ENCODE results near the gene TUBB4B.
A peak's percentile ranks its signal among the peaks of the same experiment; 100 is the strongest.

The TUBB4B gene

GRCh38 chr9:137240841-137241489, at the start of gene TUBB4B:
Gene TUBB4B, plus strand, starts transcription at chr9:137241287. Its CDS starts 74 bp downstream, at chr9:137241361.
- DNase-seq (ENCODE audit: low spot score): peak; percentile 99

GRCh38 chr9:137191691-137192447, 49.2 kb upstream of the TUBB4B start:
- no peak for DNase-seq (ENCODE audit: low spot score)

- DNase-seq (ENCODE audit: low spot score): no peak
Observed at GRCh38 chr9:137192448-137192780, 48.7 kb upstream of the TUBB4B start.

GRCh38 chr9:137192859-137193258, 48.2 kb upstream of the TUBB4B start:
- DNase-seq (ENCODE audit: low spot score): no peak

GRCh38 chr9:137193771-137194170, 47.3 kb upstream of the TUBB4B start:
- no peak for DNase-seq (ENCODE audit: low spot score)

GRCh38 chr9:137194388-137194787, 46.7 kb upstream of the TUBB4B start:
- no peak for DNase-seq (ENCODE audit: low spot score)

- no peak for DNase-seq (ENCODE audit: low spot score)
Observed at GRCh38 chr9:137194909-137195308, 46.2 kb upstream of the TUBB4B start.

- no peak for DNase-seq (ENCODE audit: low spot score)
Observed at GRCh38 chr9:137195525-137196220, 45.4 kb upstream of the TUBB4B start.

- DNase-seq (ENCODE audit: low spot score): no peak
Observed at GRCh38 chr9:137198051-137198901, 42.8 kb upstream of the TUBB4B start.

GRCh38 chr9:137198902-137199283, 42.2 kb upstream of the TUBB4B start:
- no peak for DNase-seq (ENCODE audit: low spot score)

GRCh38 chr9:137199411-137200121, 41.5 kb upstream of the TUBB4B start:
- DNase-seq (ENCODE audit: low spot score): no peak

- peak; percentile 99 for DNase-seq (ENCODE audit: low spot score)
Observed at GRCh38 chr9:137200311-137201204, 40.5 kb upstream of the TUBB4B start, which contains the start of gene TPRN. Gene TPRN, minus strand, starts transcription at chr9:137200741. Its CDS starts 30 bp downstream, at chr9:137200711.

- no peak for DNase-seq (ENCODE audit: low spot score)
Observed at GRCh38 chr9:137201205-137201868, 39.8 kb upstream of the TUBB4B start.

GRCh38 chr9:137202966-137203365, 38.1 kb upstream of the TUBB4B start:
- DNase-seq (ENCODE audit: low spot score): no peak

GRCh38 chr9:137204731-137205125, 36.4 kb upstream of the TUBB4B start:
- DNase-seq (ENCODE audit: low spot score): no peak

GRCh38 chr9:137205126-137206069, 35.7 kb upstream of the TUBB4B start, which contains the start of the genes NDOR1 and TMEM203:
Gene NDOR1, plus strand, starts transcription at chr9:137205700. Its CDS starts 78 bp downstream, at chr9:137205778.
Gene TMEM203, minus strand, starts transcription at chr9:137205648. Its CDS starts 234 bp downstream, at chr9:137205414.
- DNase-seq (ENCODE audit: low spot score): peak; percentile 95

GRCh38 chr9:137206602-137207001, 34.5 kb upstream of the TUBB4B start:
- DNase-seq (ENCODE audit: low spot score): no peak

- DNase-seq (ENCODE audit: low spot score): no peak
Observed at GRCh38 chr9:137211532-137211931, 29.6 kb upstream of the TUBB4B start.

Data from activated CD4-positive, alpha-beta T cell treated with anti-CD3 and anti-CD28 coated beads, Interleukin-2, Interleukin-4, amounts not matched to agents 100 ng/mL and 50 ng/mL, durations not matched to agents 16 hours and 8 hours (primary cell).